ENCODE measurements around the gene HSPA1L. TPM values are rescaled to one million over a fixed set of nuclear protein-coding genes. Genes with fewer than 3 reads are reported as not detected.

The HSPA1L gene
- polyA plus RNA-seq, 2 of the 4 experiments (the other 2 are of a cell fraction), result 1.2 to 1.7 TPM

- no peak for TF ChIP-seq EP300 (IDR thresholded peaks at IDR 0.05)
- TF ChIP-seq, protein P1, sequence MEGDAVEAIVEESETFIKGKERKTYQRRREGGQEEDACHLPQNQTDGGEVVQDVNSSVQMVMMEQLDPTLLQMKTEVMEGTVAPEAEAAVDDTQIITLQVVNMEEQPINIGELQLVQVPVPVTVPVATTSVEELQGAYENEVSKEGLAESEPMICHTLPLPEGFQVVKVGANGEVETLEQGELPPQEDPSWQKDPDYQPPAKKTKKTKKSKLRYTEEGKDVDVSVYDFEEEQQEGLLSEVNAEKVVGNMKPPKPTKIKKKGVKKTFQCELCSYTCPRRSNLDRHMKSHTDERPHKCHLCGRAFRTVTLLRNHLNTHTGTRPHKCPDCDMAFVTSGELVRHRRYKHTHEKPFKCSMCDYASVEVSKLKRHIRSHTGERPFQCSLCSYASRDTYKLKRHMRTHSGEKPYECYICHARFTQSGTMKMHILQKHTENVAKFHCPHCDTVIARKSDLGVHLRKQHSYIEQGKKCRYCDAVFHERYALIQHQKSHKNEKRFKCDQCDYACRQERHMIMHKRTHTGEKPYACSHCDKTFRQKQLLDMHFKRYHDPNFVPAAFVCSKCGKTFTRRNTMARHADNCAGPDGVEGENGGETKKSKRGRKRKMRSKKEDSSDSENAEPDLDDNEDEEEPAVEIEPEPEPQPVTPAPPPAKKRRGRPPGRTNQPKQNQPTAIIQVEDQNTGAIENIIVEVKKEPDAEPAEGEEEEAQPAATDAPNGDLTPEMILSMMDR (IDR thresholded peaks at IDR 0.05), result no peak
- TF ChIP-seq, protein P2, sequence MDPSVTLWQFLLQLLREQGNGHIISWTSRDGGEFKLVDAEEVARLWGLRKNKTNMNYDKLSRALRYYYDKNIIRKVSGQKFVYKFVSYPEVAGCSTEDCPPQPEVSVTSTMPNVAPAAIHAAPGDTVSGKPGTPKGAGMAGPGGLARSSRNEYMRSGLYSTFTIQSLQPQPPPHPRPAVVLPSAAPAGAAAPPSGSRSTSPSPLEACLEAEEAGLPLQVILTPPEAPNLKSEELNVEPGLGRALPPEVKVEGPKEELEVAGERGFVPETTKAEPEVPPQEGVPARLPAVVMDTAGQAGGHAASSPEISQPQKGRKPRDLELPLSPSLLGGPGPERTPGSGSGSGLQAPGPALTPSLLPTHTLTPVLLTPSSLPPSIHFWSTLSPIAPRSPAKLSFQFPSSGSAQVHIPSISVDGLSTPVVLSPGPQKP (IDR thresholded peaks at IDR 0.05; ENCODE audit: low read depth, low read length), result no peak
- no peak for TF ChIP-seq ZFP36 (IDR thresholded peaks at IDR 0.05; ENCODE audit: borderline replicate concordance, partially characterized antibody)
- no peak for TF ChIP-seq MYC (IDR thresholded peaks at IDR 0.05; ENCODE audit: borderline replicate concordance, low read length)
- no peak; the same call in 1 of the 2 replicates for TF ChIP-seq E2F6 (IDR thresholded peaks at IDR 0.05; ENCODE audit: borderline replicate concordance, low read depth)
- TF ChIP-seq SMC3 (IDR thresholded peaks at IDR 0.05), result 0 out of 3 replicates have a peak, but pooled peaks have one; percentile 5
- TF ChIP-seq, protein P3, sequence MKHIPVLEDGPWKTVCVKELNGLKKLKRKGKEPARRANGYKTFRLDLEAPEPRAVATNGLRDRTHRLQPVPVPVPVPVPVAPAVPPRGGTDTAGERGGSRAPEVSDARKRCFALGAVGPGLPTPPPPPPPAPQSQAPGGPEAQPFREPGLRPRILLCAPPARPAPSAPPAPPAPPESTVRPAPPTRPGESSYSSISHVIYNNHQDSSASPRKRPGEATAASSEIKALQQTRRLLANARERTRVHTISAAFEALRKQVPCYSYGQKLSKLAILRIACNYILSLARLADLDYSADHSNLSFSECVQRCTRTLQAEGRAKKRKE (CRISPR knock-in tag; IDR thresholded peaks at IDR 0.05; ENCODE audit: low read depth), result no peak
- TF ChIP-seq GATA3 (IDR thresholded peaks at IDR 0.05; ENCODE audit: borderline replicate concordance), result no peak; the same call in 1 of the 2 replicates
- TF ChIP-seq HEYL (CRISPR knock-in tag; IDR thresholded peaks at IDR 0.05), result no peak
- no peak for TF ChIP-seq ZSCAN20 (CRISPR knock-in tag; IDR thresholded peaks at IDR 0.05)
- TF ChIP-seq CBX8 (IDR thresholded peaks at IDR 0.05), result no peak
- no peak for TF ChIP-seq CHD2 (IDR thresholded peaks at IDR 0.05; ENCODE audit: low read length, partially characterized antibody)
- TF ChIP-seq NPAS2 (CRISPR knock-in tag; IDR thresholded peaks at IDR 0.05; ENCODE audit: borderline replicate concordance), result no peak
- no peak for TF ChIP-seq HDAC2 (IDR thresholded peaks at IDR 0.05)
- TF ChIP-seq PBX3 (IDR thresholded peaks at IDR 0.05), result no peak
- no peak for TF ChIP-seq HOXB13 (CRISPR knock-in tag; IDR thresholded peaks at IDR 0.05; ENCODE audit: low read depth)
- TF ChIP-seq HOXA7 (CRISPR knock-in tag; IDR thresholded peaks at IDR 0.05), result no peak
- peak; percentile 88 for TF ChIP-seq NFE2L2 (conservative IDR thresholded peaks at IDR 0.05; ENCODE audit: low read length)
- TF ChIP-seq NR3C1 (IDR thresholded peaks at IDR 0.05), result no peak
- no peak for TF ChIP-seq BHLHE40 (IDR thresholded peaks at IDR 0.05; ENCODE audit: low read depth, low read length)
- peak; percentile 35 to 57; a peak in 2 of 5 replicates for TF ChIP-seq JUN (IDR thresholded peaks at IDR 0.05)
- TF ChIP-seq FOSB (CRISPR knock-in tag; IDR thresholded peaks at IDR 0.05), result no peak
- TF ChIP-seq, protein P4, sequence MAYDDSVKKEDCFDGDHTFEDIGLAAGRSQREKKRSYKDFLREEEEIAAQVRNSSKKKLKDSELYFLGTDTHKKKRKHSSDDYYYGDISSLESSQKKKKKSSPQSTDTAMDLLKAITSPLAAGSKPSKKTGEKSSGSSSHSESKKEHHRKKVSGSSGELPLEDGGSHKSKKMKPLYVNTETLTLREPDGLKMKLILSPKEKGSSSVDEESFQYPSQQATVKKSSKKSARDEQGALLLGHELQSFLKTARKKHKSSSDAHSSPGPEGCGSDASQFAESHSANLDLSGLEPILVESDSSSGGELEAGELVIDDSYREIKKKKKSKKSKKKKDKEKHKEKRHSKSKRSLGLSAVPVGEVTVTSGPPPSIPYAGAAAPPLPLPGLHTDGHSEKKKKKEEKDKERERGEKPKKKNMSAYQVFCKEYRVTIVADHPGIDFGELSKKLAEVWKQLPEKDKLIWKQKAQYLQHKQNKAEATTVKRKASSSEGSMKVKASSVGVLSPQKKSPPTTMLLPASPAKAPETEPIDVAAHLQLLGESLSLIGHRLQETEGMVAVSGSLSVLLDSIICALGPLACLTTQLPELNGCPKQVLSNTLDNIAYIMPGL (CRISPR knock-in tag; IDR thresholded peaks at IDR 0.05; ENCODE audit: borderline replicate concordance), result no peak
- TF ChIP-seq RCOR1 (IDR thresholded peaks at IDR 0.05; ENCODE audit: low read depth, low read length), result no peak
- no peak for TF ChIP-seq KDM1A (IDR thresholded peaks at IDR 0.05; ENCODE audit: low read depth)
- no peak for TF ChIP-seq CBX2 (IDR thresholded peaks at IDR 0.05; ENCODE audit: borderline replicate concordance, low read depth)
- TF ChIP-seq FOSL2 (IDR thresholded peaks at IDR 0.05), result no peak
- TF ChIP-seq FOSL2 (CRISPR knock-in tag; IDR thresholded peaks at IDR 0.05), result no peak
- TF ChIP-seq BCL3 (IDR thresholded peaks at IDR 0.05), result 0 out of 3 replicates have a peak, but pooled peaks have one; percentile 10
- no peak for TF ChIP-seq MAZ (IDR thresholded peaks at IDR 0.05; ENCODE audit: borderline replicate concordance, low read depth, low read length)
- TF ChIP-seq POLR2AphosphoS2 (conservative IDR thresholded peaks at IDR 0.05; ENCODE audit: low read length), result no peak
- TF ChIP-seq JUNB (IDR thresholded peaks at IDR 0.05), result no peak
- no peak for TF ChIP-seq EHF (CRISPR knock-in tag; IDR thresholded peaks at IDR 0.05)
- no peak for TF ChIP-seq ZC3H11A (IDR thresholded peaks at IDR 0.05)
- TF ChIP-seq POLR2A (IDR thresholded peaks at IDR 0.05; ENCODE audit: low read length), result peak; percentile 21
- no peak for TF ChIP-seq KDM5A (IDR thresholded peaks at IDR 0.05)
These were observed 7.1 kb upstream of the HSPA1L start (continued) for GRCh38 chr6:31822036-31822821.
